T-helper 9 cell (primary cell): ENCODE measurements around the gene MMD2.
"Not testable (repeated sequence)": the region's sequence is repeated elsewhere in the genome, so short reads cannot be mapped to it uniquely, and the experiment has no call there.

Experiments
- DNase-seq: peaks from one replicate; pipeline ENCODE4 v3.0.0-alpha.2; 2020
- total RNA-seq, 2 donors: gene quantifications; one replicate each; lab custom pipeline; 2026; lab: John Stamatoyannopoulos, UW

Gene MMD2, protein sequence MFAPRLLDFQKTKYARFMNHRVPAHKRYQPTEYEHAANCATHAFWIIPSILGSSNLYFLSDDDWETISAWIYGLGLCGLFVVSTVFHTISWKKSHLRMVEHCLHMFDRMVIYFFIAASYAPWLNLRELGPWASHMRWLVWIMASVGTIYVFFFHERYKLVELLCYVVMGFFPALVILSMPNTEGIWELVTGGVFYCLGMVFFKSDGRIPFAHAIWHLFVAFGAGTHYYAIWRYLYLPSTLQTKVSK
- 0 reads per million in 2 donors for total RNA-seq

DNA sequence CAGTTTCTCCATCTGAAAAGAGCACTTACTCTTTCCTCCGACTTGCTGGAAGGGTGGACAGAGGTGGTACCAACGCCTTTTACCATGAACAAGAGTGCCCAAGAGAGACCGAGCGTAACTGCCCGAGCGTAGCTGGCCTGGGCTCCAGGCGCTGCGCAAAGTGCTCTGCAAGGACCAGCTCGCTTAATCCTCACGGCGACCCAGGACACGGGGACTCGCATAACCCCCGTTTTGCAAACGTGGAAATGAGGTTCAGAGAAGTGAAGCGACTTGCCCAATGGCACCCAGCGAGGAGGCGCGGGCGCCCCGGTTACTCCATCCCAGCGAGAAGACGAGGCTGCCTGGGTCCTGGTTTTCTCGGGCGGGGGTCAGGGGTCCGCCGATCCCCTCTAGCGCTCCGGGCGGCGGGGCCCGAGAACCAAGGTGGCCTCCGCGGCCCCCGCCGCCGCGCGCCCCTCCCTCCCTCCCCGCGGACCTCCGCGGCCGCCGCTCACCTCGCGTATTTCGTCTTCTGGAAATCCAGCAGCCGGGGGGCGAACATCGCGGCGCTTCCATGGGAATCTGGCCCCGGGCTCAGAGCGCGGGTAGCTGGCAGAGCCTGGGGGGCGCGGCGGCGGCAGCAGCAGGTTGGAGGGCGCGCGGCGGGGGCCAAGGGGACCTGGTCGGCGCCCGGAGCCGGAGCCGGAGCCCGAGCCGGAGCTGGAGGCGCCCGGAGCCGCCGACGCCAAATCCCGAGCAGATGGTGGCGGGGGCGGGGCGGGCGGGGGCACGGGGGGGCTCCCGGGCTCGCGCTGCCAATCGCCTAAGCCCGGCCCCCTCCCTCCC is at the start of gene MMD2:
TSS of gene MMD2 (minus strand) at position 711 of the 825 bp plus-strand sequence. CDS start at position 541, 170 bp downstream.
- no peak for DNase-seq

DNA sequence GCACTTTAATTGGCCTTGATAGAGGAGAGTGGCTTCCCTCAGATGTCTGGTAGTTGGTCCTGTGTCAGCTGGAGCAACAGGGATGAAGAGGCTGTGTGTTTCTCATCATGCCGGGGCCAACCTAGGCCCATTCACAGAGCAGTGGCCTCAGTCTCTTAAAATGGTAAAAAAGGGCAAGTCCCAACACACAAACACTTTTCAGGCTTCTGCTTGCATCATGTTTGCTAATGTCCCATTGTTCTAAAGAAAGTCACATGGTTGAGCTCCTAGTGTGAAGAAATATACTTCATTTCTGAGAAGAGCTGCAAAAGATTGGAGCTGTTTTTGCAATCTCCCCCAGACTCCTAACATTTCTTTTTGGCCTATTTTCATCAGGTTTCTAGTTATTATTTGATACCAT is 46.1 kb upstream of the MMD2 start:
- no peak for DNase-seq

DNA sequence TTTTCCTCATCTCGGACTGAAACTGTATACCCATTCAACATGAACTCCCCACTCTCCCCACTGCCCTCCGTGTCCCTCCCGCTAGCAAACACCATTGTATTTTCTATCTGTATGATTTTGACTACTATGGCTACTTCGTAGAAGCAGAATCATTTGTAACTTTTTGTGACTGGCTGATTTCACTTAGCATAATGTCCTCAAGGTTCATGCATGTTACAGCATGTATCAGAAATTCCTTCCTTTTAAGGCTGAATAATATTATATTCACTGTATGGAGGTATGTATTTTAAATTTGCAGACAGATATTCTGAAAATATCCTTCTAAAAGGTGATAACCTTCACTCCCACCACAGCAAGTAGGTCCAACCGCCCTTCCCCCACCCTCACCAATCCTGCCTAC is 42.9 kb upstream of the MMD2 start:
- no peak for DNase-seq

DNA sequence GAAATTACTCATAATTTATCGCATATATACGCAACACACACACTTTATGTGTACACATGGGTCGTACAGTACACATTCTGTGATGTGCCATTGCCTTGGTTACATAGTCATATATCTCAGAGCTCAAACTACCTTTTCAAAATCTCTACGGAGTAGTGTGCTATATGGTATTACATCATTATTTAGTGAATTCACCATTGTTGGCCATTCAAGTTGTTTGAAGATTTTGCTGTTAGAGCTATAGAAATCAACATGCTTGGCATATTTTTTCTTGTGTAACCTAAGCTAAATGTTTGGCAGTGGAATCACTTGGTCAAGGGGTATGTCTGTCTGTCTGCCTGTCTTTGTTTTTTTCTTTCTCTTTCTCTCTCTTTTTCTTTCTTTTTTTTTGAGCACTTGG is 42.0 kb upstream of the MMD2 start:
- DNase-seq: no peak

DNA sequence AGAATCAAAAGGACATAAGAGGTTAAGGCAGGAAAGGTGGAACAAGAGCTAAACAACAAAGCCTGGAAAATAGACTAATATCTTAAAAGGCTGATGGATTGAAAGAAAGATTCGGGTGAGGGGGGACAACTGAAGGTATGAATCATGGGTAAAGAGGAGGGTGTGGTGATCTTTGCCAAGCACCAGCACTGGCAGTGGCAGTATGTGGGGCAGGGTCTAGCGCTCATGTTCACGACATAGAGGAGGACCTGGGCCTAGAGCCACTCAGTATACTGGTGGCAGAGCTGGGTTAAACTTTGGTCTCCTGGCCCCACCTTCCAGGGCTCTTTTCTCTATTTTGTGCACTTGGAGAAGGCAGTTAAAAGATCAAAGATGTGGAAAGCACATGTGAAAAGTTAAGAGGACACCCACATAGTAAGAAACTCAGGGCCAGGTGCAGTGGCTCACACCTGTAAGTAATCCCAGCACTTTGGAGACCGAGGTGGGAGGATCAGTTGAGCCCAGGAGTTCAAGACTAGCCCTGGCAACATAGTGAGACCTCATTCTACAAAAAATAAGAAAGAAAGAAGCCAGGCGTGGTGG is 40.5 kb upstream of the MMD2 start:
- no peak for DNase-seq

DNA sequence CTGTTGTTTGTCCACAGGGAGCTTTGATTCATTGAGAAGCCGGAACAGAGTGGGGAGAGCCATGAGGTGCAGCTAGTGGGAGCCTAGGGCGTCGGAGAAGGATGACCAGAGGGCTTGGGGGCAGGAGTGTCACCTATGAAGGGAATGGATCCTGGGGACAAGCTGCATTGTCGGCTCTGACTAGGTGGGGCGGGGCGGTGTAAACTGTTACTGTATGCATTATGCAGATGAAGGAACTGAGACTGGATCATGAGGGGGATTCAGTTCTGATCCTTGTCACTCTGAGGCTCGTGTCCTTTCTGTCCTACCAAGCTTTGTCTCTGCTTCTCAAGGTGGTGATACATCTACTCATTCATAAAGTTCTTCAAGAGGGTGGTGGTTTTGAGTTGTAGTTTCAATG is 39.9 kb upstream of the MMD2 start:
- no peak for DNase-seq

DNA sequence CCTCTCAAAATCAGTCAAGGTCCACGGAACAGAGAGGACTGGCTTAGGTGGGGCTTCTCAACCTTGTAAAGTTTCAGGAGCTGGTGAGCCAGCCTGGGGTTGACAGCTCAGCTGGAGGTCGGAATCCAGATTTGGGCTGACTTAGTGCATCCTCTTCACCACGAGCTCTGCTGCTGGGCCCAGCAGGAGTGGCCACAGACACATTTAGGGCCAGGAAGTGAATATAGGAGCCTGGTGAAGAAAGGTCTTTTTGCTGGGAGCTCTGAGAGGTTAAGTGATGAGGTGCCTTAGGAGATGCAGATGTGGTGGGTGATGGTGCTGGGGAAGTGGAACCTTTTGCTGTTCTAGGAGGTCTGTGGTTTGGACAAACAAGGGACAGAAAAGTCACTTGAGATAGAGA is 39.3 kb upstream of the MMD2 start:
- DNase-seq: no peak

DNA sequence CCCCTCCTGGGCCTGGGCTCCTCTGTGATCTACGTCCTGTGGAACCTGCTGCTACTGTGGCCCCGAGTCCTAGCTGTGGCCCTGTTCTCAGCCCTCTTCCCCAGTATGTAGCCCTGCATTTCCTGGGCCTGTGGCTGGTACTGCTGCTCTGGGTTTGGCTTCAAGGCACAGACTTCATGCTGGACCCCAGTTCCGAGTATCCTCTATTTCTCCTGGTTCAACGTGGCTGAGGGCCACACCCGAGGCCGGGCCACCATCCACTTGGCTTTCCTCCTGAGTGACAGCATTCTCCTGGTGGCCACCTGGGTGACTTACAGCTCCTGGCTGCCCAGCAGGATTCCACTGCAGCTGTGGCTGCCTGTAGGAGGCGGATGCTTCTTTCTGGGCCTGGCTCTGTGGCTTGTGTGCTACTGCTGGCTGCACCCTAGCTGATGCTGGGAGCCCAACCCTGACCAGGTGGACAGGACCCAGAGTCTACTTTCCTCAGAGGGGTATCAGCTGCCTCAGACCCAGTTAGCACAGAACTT is 37.8 kb upstream of the MMD2 start:
- DNase-seq: no peak

DNA sequence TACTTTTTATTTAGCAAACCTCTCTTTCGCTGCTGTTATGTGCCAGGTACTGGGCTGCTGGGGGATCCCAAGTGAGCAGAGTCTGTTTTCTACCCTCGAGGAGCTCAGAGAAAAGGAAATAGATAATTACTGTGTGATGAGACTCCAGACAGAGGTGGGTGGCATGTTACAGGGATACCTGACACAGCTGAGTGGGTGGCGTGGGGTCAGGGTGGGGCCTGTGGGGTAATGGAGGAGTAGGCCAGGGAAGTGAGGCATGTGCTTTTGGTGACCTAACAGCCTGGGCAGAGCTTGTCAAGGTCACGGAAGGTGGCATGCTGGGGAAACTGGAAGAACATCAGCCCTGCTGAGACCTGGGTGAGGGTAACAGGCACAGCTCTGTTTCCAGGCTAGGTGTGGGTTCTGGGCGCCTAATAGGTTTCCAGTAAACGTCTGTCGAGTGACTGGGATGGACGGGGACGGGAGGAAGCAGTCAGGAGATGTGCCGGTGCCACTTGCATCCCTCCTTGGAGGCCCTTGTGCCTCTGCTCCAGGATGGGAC is 36.5 kb upstream of the MMD2 start:
- no peak for DNase-seq

DNA sequence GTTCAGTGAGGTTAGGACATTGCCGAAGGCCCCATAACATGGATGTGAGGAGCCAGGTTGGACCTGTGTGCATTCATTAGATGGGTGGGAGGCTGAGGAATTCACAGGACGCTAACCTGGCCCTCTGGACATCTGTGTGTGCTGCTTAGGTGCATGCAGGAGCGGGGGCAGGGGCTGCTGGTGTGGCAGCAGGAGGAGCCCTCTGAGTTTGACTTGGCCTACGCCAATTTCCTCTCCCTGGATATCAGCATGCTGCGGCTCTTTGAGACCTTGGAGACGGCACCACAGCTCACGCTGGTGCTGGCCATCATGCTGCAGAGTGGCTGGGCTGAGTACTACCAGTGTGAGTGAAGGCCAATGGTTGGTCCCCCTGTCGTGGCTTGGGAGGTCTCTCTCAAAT is 34.5 kb upstream of the MMD2 start:
- no peak for DNase-seq

DNA sequence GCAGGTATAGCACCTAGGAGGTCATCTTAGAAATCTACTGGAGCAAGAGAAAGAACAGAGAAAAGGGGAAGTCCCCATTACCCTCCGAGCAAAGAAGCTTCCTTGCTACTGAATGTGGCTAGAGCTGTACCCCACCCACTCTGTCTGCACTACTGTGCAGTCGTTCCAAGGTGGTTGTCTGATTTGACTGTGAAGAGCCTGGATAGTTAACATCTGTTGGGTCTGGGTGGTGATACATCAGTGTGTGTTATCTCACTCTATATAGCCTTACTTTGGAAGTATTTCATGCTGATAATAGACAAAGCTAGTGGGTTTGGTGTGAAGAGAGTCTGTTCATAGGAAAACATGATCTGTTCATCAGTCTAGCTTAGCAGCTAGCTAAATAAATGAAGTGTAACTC is 23.8 kb upstream of the MMD2 start:
- DNase-seq: not testable (repeated sequence)

DNA sequence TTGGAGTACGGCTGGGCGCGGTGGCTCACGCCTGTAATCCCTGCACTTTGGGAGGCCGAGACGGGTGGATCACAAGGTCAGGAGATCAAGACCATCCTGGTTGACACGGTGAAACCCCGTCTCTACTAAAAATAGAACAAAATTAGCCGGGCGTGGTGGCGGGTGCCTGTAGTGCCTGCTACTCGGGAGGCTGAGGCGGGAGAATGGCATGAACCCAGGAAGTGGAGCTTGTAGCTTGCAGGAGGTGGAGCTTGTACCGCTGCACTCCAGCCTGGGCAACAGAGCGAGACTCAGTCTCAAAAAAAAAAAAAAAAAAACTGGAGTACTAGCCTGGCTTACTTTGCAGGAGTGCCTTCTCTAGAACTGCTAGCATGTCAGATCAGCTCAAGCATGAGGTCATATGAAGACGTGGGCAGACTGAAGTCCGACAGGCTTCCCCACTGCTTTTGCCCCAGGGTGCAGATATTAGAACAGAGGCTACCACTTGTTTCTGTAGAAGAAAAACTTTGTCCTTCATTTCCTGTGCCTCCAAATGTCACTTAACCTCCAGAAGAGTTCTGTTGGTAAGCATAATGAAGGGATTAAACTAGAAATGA is 22.4 kb upstream of the MMD2 start:
- DNase-seq: not testable (repeated sequence)

DNA sequence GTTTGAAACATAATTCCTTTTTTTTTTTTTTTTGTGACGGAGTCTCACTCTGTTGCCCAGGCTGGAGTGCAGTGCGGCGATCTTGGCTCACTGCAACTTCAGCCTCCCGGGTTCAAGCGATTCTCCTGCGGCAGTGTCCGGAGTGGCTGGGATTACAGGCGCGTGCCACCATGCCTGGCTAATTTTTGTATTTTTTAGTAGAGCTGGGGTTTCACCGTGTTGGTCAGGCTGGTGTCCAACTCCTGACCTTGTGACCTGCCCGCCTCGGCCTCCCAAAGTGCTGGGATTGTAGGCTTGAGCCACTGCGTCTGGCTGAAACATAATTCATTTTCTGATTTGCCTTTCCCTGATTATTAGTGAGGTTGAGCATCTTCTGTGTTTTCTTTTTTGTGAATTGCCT is 16.6 kb upstream of the MMD2 start:
- not testable (repeated sequence) for DNase-seq

DNA sequence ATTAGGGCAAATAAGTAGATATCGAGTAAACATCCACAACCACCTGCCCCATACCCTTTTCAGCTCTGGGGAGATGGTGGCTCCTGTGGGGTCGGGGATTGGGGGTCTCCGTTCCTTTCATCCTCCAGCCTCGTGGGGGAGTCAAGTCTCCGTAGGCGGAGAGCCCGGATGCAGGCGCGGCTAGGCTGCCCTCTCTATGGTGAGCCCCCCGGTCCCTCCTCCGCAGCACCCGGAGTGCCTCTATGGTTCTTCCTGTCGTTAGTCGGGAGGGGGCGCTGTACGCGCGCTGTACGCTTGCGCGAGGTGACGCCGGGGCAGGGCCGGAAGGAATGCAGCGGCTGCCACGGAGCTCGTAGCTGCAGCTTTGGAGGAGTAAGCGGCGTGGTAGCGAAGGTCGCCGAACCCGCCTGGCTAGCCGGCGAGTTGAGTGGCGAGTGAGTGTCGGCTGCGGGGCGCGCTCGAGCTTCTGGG is 14.8 kb upstream of the MMD2 start:
- peak; percentile 92 for DNase-seq

DNA sequence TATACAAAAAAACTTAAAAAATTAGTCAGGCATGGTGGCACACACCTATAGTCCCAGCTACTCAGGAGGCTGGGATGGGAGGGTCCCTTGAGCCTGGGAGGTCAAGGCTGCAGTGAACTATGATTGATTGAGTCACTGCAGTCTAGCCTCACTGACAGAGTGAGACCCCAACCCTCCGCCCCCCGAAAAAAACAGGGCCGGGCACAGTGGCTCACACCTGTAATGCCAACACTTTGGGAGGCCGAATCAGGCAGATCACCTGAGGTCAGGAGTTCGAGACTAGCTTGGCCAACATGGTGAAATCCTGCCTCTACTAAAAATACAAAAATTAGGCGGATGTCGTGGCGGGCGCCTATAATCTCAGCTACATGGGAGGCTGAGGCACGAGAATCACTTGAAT is 13.5 kb upstream of the MMD2 start:
- DNase-seq: not testable (repeated sequence)

DNA sequence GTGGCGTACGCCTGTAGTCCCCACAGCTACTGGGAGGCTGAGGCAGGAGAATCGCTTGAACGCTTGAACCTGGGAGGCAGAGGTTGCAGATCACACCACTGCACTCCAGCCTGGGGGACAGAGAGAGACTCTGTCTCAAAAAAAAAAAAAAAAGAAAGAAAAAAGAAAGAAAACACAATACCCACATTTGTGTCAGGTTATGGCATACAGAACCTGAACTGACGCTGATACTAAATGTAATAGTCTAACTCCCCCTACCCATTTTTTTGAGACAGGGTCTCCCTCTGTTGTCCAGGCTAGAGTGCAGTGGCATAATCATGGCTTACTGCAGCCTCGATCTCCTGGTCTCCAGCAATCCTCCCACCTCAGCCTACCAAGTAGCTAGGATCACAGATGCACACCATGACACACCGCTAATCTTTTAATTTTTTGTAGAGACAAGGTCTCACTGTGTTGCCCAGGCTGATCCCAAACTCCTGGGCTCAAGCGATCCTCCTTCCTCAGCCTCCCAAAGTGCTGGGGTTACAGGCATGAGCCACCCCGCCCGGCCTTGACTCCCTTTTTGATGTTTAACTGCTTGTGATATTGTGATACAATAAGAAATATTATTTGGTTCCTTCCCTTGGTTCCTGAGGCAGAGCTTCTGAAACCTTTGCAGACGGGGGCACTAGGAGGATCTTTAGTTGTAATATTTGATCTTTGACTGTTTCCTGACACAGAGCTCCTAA is 6.5 kb upstream of the MMD2 start:
- DNase-seq: no peak

DNA sequence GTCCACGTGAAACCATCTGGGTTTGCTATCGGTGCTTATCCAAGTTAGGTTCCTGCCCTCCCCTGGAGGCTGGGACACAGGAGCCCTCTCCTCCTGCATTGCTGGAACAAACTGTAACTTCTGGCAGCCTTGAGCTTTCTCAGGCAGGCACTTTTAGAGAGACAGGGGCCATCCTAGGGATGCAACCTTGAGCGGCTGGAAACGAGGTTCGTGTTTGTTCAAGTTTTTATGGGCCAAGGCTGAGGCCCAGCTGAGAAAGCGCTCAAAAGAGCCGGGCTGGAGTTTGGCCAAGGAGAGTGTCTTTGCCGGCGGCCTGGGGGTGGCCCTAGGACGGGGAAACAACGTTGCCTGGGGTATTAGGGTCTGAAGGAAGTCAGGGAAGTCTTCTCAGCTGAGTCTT is 5.5 kb upstream of the MMD2 start:
- DNase-seq: no peak

DNA sequence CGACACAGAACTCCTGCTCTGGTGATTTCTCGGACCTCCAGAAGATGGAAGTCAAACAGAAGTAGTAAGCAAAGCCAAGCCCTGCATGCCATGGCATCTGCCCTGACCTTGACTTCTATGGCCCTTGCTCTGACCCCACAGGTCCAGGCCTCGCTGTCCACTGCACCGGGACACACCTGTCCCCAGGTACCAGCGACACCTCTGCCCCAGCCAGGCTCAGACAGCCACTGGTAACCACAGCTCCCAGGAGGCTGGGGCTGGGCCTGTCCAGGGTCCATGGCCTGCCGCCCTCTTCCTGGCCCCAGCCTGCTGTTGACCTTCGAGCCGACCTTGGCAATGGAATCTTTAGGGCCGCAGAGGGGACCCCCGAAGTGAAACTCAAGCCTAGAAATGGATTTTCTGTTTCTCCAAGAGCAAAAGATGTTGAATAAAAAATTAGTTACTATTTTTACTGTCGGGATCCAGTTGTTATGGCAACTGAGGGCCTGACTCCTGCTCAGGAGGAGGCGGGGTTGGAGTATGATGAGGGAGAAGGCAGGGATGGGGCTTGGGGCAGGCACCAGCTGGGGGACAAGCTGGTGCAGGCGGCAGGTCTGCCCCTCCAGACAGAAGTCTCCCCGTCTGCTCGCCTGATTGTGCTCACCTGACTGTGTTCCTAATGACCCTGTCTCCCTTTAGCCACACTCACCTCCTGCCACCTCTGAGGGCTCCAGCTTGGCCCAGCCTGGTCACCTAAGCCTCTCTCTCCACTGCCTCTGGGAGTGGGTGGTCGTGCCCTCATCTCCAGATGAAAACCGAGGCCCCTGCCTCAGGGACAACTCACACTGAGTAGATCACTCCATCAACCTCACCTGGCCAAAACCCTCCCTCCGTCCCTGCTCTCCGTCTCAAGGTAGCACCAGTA is 4.1 kb upstream of the MMD2 start:
- DNase-seq: no peak

DNA sequence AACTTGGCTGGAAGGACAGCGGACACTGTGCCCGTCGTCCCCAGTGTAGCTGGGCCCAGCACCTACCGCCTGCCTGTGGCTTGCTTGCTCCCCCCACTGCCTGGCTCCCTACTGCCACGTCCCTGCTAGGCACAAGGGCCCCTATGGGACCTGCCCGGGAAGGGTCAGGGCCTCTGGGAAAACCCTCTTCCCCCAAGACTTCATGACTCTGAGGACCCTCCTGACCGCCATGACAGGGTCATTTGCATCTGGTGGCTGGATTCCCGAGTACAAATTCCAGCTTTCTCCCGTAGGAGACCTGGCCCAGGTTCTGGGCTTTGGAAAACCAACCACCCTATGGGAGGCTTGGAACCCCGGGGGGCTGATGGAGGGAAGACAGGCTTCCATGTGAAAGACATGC is 1.4 kb upstream of the MMD2 start:
- DNase-seq: no peak

DNA sequence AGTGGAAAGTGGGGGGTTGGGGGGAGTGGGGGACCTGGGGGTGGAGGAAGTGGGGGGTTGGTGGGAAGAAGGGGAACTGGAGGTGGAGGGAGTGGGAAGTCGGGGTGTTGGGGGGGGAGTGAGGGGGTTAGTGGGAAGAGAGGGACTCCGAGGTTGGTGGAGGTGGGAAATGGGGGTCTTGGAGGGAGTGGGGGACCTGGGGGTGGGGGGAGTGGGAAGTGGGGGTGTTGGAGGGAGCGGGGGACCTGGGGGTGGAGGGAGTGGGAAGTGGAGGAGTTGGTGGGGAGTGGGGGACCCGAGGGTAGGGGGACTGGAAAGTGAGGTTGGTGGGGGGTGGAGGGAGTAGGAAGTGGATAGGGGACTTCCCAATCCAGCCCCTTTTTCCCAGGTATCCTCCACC is 906 bp upstream of the MMD2 start:
- DNase-seq: no peak

DNA sequence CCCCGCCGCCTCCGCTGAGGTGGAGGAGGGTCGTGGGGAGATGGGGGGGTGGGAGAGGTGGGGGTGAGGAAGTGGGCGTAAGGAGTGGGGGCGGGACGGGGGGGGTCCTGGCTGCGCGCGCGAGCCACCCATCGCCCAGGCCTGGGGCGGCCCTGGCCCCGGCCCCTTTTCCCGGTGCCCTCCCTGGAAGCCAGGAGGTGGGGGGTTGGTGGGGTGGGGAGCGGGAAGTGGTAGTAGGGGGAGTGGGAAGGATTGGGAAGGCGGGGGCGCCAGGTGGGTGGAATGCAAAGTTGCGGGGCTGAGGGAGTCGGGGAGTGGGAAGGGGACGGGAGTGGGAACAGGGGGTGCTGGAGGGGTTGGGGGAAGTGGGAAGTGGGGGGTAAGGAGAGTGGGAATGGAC is 319 bp upstream of the MMD2 start:
- DNase-seq: no peak
